ENCODE results near the gene HPSE.

GRCh38 chr4:83255584-83255983, 79.1 kb downstream of the HPSE start:
- TF ChIP-seq CTCF (conservative IDR thresholded peaks at IDR 0.05) (no peak), ZFX (IDR thresholded peaks at IDR 0.05) (no peak)
